Endodermal cell (in vitro differentiated cells): Measurements from ENCODE around the gene RALGAPA2. TPM values are rescaled to one million over a fixed set of nuclear protein-coding genes. Genes with fewer than 3 reads are reported as not detected.

Experiments
- DNase-seq: peaks from one replicate; pipeline ENCODE4 v3.0.0-alpha.2; 2017
- H3K27ac ChIP-seq: 2 replicates; pipeline ENCODE4 v1.5.1; 2013; ENCODE audit warnings: mild to moderate bottlenecking, low read depth, low read length, moderate library complexity
- H3K27me3 ChIP-seq: 2 replicates; pipeline ENCODE4 v1.6.1; 2013; ENCODE audit warnings: mild to moderate bottlenecking, low read length, moderate library complexity; ENCODE audit not compliant: insufficient read depth, control insufficient read depth, poor library complexity, severe bottlenecking
- H3K36me3 ChIP-seq: 2 replicates; pipeline ENCODE4 v1.7.0; 2013; ENCODE audit warnings: mild to moderate bottlenecking, low read length, moderate library complexity; ENCODE audit not compliant: control insufficient read depth, insufficient read depth
- H3K4me1 ChIP-seq: one replicate; pipeline ENCODE4 v1.7.0; 2013; ENCODE audit warnings: low read length; ENCODE audit not compliant: control insufficient read depth, insufficient read depth
- H3K4me3 ChIP-seq: 2 replicates; pipeline ENCODE4 v1.5.1; 2013; ENCODE audit warnings: mild to moderate bottlenecking, low read length, moderate library complexity
- H3K9ac ChIP-seq: 2 replicates; pipeline ENCODE4 v1.6.1; 2013; ENCODE audit warnings: mild to moderate bottlenecking, low read length, moderate library complexity; ENCODE audit not compliant: poor library complexity, severe bottlenecking; ENCODE audit errors: extremely low read depth
- H3K9me3 ChIP-seq: 2 replicates; pipeline ENCODE4 v1.6.1; 2013; ENCODE audit warnings: mild to moderate bottlenecking, low read length, moderate library complexity; ENCODE audit not compliant: control insufficient read depth
- H3K27ac Mint-ChIP-seq: 2 replicates; pipeline ENCODE4 v1.8.0; 2020; ENCODE audit warnings: mixed read lengths
- H3K27me3 Mint-ChIP-seq: 2 replicates; pipeline ENCODE4 v1.8.0; 2021; ENCODE audit warnings: mild to moderate bottlenecking, mixed read lengths; ENCODE audit not compliant: insufficient read depth
- H3K36me3 Mint-ChIP-seq: 2 replicates; pipeline ENCODE4 v1.8.0; 2020; ENCODE audit warnings: low read depth, mixed read lengths
- H3K4me1 Mint-ChIP-seq: 2 replicates; pipeline ENCODE4 v1.8.0; 2020; ENCODE audit warnings: mixed read lengths
- H3K4me3 Mint-ChIP-seq: 2 replicates; pipeline ENCODE4 v1.8.0; 2020; ENCODE audit warnings: mild to moderate bottlenecking, moderate library complexity, mixed read lengths
- H3K9me3 Mint-ChIP-seq: 2 replicates; pipeline ENCODE4 v1.8.0; 2020; ENCODE audit warnings: mild to moderate bottlenecking, mixed read lengths
- CTCF ChIP-seq: fragments of 200-600 bp; sonication (generic); conservative IDR thresholded peaks from 2 replicates; pipeline ENCODE4 v1.5.0; 2021; ENCODE audit warnings: antibody characterized with exemption, mild to moderate bottlenecking
- WGBS, 2 experiments: methylation state at CpG; one replicate each; pipeline versions ENCODE4 v1.1.5 to v1.1.7; 2013; ENCODE audit warnings: missing lambda C conversion rate in 2 of 2, mixed read lengths in 1 of 2; ENCODE audit not compliant: insufficient coverage in 1 of 2, insufficient read length in 1 of 2; 5-methylcytosine and 5-hydroxymethylcytosine counted together
- total RNA-seq, 2 donors: library from RNA; stranded (reverse); fragmentation: NEBNext Ultra II Directional in 1 of 2; extraction: Animal tissue kit (Norgen Biotek cat#: 25700) in 1 of 2; gene quantifications; 2 replicates in 1 of 2; 3 replicates in 1 of 2; pipeline ENCODE4 v1.2.1, GENCODE V29; 2021

The RALGAPA2 gene
- total RNA-seq, 2 donors from 2014 or later = 19.5 to 24.6 TPM

GRCh38 chr20:20466341-20466879, 246.0 kb downstream of the RALGAPA2 start:
- Histone ChIP-seq H3K27ac (no peak overlapping the region), H3K9ac (no peak overlapping the region), H3K36me3 (no peaks in the 10 kb centered on the region), H3K9me3 (no peaks in the 10 kb centered on the region), H3K4me1 (no peaks in the 10 kb centered on the region), H3K4me3 (no peak overlapping the region), H3K27me3 (no peaks in the 10 kb centered on the region)
- Mint-ChIP-seq H3K27me3 (no peaks in the 10 kb centered on the region), H3K9me3 (no peaks in the 10 kb centered on the region), H3K4me3 (no peak overlapping the region), H3K36me3 (no peaks in the 10 kb centered on the region), H3K4me1 (peaks cover 18% of the 10 kb centered on the region), H3K27ac (no peak overlapping the region)
- no peak for DNase-seq
- no peak for TF ChIP-seq CTCF
- 92 to 100% methylated on average over 4 of the region's 4 CpGs for WGBS, 2 experiments

GRCh38 chr20:20465252-20465651, 247.2 kb downstream of the RALGAPA2 start:
- H3K27ac Mint-ChIP-seq = no peak overlapping the region
- no peaks in the 10 kb centered on the region for H3K9me3 Mint-ChIP-seq
- peak; percentile 76 for TF ChIP-seq CTCF
- H3K27me3 Mint-ChIP-seq = no peaks in the 10 kb centered on the region
- Histone ChIP-seq H3K9ac (no peak overlapping the region), H3K4me1 (no peaks in the 10 kb centered on the region), H3K27ac (peak overlapping the region; percentile 74), H3K27me3 (no peaks in the 10 kb centered on the region), H3K9me3 (no peaks in the 10 kb centered on the region), H3K36me3 (no peaks in the 10 kb centered on the region), H3K4me3 (no peak overlapping the region)
- peaks cover 18% of the 10 kb centered on the region for H3K4me1 Mint-ChIP-seq
- peak; percentile 73 for DNase-seq
- 83 to 90% methylated on average over 2 of the region's 2 CpGs for WGBS, 2 experiments
- no peaks in the 10 kb centered on the region for H3K36me3 Mint-ChIP-seq
- H3K4me3 Mint-ChIP-seq = no peak overlapping the region

GRCh38 chr20:20463933-20464374, 248.5 kb downstream of the RALGAPA2 start:
- WGBS, 2 experiments = 13 to 14% methylated on average over 5 to 9 of the region's 9 CpGs
- H3K9ac ChIP-seq = no peak overlapping the region

More at GRCh38 chr20:20463933-20464374, 248.5 kb downstream of the RALGAPA2 start:
- H3K27ac ChIP-seq = peak overlapping the region; percentile 94
- H3K4me3 ChIP-seq = no peak overlapping the region
- H3K9me3 Mint-ChIP-seq = no peaks in the 10 kb centered on the region
- no peak for TF ChIP-seq CTCF
- no peaks in the 10 kb centered on the region for H3K27me3 Mint-ChIP-seq
- peaks cover 18% of the 10 kb centered on the region for H3K4me1 Mint-ChIP-seq
- DNase-seq = peak; percentile 80
- no peak overlapping the region for H3K27ac Mint-ChIP-seq
- no peaks in the 10 kb centered on the region for H3K4me1 ChIP-seq
- H3K36me3 Mint-ChIP-seq = no peaks in the 10 kb centered on the region
- no peaks in the 10 kb centered on the region for H3K27me3 ChIP-seq
- H3K4me3 Mint-ChIP-seq = no peak overlapping the region
- no peaks in the 10 kb centered on the region for H3K36me3 ChIP-seq
- H3K9me3 ChIP-seq = no peaks in the 10 kb centered on the region
